22Rv1 (cell line): Measurements from ENCODE around the gene KLK5.

ENCODE experiments used
- CTCF ChIP-seq: fragments of 450-650 bp; IDR thresholded peaks from 2 replicates; pipeline ENCODE4 v1.5.1; 2017; ENCODE audit warnings: mild to moderate bottlenecking
- ZFX ChIP-seq: fragments of 450-650 bp; IDR thresholded peaks from 2 replicates; pipeline ENCODE4 v1.6.1; 2017; ENCODE audit warnings: antibody characterized with exemption, borderline replicate concordance

- TF ChIP-seq CTCF: no peak
- TF ChIP-seq ZFX: no peak
These were observed 29.3 kb upstream of the KLK5 start for GRCh38 chr19:50982186-50982585.
